Stimulated activated CD4-positive, alpha-beta T cell treated with anti-CD3 and anti-CD28 coated beads, Interleukin-15, amount 100 ng/mL, for 1 hour (primary cell): ENCODE data around the gene BTBD8.
A peak's percentile ranks its signal among the peaks of the same experiment; 100 is the strongest.
"Not testable (repeated sequence)": the region's sequence is repeated elsewhere in the genome, so short reads cannot be mapped to it uniquely, and the experiment has no call there.

Experiments used
- DNase-seq, 2 donors: peaks; one replicate each; pipeline ENCODE4 v3.0.0-alpha.2; 2020; ENCODE audit warnings: low read depth in 1 of 2, low spot score in 1 of 2

BTBD8 gene

DNA sequence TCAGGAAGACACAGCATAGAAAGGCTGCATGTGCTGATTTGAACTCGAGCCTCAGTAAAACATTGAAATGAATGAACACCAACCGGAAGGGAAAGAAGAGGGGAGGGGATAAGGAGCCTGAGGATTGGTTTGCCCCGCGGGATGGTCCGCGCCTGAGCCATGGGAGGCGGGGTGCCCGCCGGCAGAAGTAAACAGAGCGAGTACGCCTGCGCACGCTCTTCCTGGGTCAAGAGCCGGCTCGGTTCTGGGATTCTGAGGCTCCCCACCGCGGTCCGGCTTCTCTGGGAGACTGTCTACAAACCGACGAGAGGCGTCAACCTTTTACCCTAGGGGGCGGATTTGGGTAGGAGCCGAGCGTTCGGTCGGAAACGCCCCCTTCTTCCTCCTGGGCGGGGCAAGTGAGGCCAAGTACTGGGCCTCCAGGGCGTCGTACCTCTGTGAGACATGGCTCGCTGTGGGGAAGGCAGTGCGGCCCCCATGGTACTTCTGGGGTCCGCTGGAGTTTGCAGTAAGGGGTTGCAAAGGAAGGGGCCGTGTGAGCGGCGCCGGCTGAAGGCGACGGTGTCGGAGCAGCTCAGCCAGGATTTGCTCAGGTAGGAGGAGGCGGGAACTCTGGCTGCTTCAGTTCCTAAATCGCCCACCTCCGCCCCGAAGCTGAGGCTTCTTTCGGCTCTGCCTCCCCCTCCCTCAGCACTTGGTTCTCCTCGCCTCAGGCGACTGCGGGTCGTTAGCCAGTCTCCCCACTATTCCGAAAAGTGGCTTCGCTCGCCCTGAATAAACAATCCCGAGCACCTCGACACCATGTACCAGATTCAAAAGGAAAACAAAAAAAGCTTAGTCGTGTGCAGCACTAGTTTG is at the start of gene BTBD8:
TSS of gene BTBD8 (plus strand) at position 218 of the 858 bp plus-strand sequence. CDS start at position 445, 227 bp downstream.
- peak; percentile 67 to 73 for DNase-seq

DNA sequence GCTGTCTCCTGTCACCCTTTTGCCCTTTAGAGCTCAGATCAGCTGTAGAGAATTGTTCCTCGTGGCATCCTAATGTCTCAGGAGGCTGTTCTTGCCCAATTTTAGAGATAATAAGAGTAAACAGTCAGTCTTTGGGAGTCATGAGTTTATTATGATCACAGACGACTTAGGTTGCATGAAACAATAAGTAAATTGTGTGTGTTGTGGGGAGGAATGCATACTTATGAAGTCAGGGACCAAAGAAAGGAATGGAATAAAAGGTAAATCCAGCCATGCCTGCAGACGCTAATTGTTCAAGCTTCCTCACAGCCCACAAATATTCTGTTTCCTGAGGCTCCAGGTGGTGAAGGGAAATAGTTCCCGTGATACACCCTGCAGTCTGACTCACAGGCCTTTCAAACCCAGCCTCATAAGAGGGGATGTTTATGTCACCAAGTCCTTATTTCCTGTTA is 49.5 kb upstream of the BTBD8 start:
- no peak for DNase-seq

DNA sequence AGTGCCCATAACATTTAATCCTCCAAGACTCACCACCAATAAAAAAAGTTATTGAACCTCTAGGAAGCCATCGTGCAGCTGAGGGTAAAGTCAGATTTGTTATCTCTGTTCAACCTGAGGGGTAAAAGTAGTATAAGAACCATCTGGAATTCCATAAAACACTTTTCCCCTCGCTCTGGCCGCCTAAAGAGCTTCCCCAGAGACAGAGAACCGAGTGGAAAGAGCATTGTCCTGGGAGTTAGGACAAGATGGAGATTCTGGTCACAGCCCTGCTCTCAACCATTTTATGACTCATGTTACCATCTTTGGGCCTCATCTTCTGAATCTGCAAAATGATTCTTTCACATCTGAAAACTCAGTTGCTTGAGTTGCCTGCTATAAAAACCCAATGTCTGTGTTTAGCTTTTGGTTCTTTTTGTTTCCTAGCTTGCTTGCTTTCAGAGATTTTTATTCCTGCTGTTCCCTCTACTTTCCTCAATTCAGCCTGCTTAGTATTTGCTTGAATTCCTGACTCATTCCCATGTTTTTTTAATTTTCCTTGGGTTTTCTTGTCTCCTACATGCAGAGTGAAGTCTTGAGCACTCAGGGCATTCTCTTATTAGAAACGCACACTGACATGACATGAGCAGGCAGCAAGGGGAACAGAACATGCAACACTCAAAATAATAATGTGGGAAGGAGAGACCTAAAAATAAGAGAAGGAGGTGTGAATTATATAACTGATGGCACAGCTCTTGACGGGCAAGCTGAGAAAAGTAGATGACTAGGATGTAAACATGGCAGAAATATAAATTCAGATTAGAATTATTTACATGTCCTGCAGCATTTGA is 48.6 kb upstream of the BTBD8 start:
- DNase-seq, result no peak

DNA sequence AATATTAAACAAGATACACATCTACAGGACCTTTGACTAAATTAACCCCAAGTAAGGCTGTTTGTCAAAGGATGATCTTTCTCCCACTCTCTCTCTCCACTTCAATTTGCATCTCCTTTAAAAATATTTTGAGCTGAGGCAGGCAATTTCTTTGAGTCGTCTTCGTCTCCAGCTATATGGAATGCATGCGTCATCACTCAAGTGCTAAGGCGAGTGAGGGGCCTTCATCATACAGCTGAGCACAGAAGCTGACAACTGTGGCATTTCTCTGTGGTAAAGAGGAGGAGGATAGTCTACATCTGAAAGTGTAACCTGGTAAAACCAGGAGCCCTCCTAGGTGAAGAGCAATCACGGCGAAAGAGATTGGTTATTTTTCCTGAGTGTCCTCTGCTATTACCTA is 42.7 kb upstream of the BTBD8 start:
- no peak for DNase-seq

DNA sequence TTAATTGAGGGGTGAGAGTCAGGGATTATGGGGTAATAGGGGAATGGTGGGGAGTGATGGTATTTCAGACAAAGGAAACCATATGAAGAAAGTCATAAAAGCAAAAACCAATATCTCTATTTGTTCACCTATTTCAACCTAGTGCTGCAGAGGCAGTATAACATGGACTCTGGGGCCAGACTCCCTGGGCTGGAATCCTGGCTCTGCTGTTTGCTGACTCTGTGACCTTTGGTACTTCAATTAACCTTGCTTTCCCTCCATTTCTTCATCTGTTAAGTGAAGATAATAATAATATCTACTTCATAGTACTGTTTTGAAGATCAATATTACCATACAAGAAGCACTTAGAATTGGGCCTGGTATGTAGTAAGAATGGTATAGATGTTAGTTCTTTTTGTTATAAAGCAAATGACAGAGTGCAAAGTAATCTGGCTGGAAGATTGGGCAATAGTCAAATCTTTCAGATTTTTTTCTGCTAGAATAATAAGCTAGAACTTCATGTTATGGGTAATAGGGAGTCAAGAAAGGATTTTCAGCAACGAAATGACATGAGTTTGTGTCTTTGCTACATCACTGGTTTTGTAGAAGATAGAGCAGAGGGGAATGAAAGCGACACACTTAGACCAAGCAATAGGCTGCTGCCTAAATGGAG is 41.3 kb upstream of the BTBD8 start:
- DNase-seq, result no peak

DNA sequence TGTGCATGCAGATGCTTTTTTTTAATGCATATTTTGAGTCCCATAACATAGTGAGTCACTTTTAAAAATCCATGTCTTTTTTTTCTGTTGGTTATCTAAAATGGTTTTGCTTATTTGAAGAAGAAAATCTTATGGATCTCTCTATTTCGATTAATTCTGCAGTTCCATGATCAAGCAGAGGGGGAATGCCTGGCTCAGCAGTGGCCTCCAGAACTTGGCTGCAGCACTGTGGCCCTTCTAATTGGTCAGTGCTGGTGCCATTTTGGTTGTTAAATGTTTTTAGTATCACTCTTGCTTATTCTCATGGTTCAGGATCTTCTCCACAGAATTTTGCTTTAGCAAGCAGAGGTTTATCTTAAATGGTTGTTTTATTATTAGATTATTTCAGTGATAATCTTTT is 39.2 kb upstream of the BTBD8 start:
- DNase-seq, result no peak

DNA sequence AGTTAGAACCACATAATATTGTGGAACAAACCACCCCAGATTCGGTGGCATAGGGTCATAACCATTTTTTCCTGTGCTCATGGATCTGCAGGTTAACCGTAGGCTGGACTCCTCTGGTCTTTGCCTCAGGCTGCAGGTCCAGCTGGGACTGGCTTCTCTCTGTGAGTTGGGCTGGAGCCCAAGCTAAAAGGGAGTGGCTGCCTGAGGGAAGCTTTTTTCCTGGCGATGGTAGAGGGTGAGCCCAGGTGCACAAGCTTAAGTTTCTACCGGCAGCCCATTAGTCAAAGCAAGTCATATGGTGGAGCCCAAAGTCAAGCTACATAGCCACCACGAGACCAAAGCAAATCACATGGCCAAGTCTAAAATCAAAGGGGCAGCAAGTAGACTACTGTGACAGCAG is 36.5 kb upstream of the BTBD8 start:
- DNase-seq, result no peak

DNA sequence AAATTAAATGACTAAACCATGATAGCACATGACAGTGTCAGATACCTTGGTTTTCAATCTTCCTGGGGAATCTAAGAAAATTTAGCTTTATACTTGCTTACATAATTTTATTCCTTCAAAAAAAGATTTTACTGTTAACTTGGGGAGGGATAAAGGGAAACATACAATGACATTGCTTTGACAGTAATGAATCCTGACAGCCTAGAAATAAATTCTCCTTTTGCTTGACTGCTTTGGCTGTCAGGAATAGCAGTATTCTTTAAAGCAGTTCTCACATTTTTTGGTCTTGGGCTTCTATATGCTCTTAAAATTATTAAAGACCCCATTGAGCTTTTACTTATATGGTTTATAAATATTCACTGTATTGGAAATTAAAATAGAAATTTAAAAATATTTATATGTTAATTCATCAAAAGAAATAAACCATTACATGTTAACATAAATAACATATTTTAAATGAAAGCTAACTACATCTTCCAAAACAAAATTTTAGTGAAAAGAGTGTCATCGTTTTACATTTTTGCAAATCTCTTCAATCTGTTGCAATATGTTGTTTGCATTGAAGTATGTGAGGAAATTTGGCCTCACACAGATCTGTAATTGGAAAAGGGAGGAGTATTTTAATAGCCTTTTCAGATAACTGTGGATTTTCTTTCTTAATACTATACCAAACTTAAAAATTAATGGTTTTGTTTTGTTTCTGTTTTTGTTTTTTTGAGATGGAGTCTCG is 34.2 kb upstream of the BTBD8 start:
- no peak for DNase-seq

DNA sequence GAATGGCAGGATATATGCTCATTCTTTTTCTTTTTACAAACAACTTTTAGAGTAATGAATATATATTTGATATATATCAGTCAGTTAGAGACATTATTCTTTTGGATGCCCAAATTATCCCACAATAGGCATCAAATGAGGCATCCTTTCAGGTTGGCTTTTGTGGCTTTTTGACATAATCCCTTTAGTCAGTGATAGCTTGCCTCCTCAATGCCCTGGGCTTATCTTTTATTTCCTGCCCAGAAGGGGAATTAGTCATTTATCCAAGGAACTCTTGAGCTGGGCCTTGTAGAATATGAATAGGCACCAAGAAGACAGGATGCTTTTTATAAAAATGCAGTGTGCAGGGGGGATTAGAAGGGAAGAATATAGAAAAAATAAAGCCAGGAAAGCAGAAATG is 28.2 kb upstream of the BTBD8 start:
- no peak for DNase-seq

DNA sequence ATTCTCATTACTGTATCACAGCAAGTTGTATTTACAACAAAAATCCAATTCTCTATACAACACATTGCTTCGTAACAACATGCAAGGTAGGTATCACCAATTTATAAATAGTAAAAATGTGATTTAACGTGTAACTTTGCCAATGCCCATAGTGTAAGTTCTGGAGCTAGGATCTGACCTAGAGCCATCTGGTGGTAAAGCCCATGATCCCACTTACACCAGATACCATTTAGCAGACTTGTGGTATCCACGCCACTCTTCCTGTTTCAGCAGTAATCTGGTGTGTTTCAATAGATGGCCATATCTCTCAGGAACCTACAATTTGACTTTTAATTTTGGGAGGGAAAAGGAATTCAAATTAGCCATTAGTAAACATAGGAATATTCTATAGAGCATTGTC is 15.1 kb upstream of the BTBD8 start:
- DNase-seq, result no peak

DNA sequence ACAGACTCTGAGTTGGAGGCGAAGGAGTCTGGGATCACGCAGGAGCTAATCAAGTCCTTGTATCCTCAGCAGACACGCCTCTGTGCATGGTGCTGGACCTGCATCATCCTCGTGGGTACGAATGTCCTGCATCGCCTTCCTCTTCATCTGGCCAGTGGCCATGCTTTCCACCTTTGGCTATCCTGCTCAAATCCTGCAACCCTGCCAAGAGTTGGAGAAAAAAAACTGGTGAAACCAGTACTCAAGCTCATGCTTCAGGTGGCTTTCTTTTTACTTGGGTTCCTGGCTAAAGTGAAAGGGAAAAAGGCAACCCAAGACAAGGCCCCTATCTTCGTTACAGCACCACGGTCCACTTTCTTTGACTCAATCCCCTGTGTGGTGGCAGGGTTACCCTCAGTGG is 13.8 kb upstream of the BTBD8 start:
- DNase-seq, result no peak

DNA sequence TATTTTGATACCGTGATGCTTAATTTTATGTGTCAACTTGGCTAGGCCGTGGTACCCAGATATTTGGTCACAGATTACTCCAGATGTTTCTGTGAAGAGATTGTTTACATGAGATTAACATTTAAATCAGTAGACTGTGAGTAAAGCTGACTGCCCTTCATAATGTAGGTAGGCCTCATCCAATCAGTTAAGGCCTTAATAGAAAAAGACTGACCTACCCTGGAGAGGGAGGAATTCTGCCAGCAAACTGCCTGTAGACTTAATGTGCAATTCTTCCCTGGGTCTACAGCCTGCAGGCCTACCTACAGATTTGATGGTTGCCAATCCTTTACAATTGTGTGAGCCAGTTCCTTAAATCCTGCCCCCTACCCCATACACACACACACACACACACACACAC is 9.3 kb upstream of the BTBD8 start:
- no peak for DNase-seq

DNA sequence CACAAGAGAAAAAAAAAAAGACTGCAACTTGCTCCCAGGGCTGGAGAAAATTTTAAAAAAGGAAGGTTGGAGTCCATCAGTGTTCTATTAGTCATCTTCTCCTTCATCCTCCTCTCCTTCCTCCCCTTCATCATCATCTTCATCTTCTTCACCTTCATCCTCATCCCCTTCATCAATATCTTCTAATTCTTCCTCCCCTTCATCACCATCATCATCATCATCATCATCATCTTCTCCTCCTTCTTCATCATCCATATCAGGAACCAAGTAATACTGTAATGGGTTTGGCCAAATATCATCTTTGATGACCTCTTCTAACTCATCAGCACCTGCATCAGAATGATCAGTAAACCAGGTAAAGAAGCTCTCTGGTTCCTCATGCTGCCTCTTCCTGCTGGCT is 5.7 kb upstream of the BTBD8 start:
- not testable (repeated sequence) for DNase-seq

DNA sequence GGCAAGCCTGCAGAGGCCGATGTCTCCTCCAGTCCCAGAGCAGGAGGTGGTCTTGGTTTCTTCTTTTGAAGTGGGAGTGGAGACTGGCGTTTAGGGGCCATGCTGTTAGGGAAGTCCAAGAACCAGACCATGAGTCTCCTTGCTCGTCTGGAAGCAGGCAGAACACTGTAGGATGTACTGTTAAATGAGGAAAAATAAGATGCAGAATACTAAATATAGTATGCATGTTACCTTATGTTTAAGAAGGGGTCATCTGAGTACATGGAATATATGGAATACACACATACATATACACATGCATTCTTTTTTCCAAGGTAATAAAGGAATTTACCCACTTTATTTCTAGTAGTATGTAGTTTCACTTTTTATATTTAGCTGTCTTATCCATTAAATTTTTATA is 4.8 kb upstream of the BTBD8 start, which contains the start of gene SETSIP:
TSS of gene SETSIP (minus strand) at position 101 of the 400 bp plus-strand sequence. CDS start at position 101, 0 bp downstream.
- no peak for DNase-seq

DNA sequence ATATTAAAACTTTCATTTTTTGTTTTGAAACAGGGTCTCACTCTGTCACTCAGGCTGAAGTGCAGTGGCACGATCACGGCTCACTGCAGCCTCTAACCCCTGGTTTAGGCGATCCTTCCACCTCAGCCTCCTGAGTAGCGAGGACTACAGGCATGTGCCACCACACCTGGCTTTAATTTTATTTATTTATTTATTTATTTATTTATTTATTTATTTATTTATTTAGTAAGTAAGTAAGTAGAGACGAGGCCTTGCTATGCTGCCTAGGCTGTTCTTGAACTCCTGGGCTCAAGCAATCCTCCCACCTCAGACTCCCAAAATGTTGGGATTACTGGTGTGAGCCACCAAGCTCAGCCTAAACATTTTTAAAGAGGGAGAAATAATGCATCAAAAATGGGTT is 3.8 kb upstream of the BTBD8 start:
- DNase-seq, result no peak

DNA sequence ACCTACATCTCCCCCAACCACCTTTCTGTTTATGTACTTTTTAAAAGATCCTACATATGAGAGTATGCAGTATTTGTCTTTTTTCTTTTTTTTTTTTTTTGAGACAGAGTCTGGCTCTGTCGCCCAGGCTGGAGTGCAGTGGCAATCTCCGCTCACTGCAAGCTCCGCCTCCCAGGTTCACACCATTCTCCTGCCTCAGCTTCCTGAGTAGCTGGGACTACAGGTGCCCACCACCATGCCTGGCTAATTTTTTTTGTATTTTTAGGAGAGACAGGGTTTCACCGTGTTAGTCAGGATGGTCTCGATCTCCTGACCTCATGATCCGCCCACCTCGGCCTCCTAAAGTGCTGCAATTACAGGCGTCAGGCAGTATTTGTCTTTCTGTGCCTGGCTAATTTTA is 2.1 kb upstream of the BTBD8 start:
- DNase-seq, result not testable (repeated sequence)

DNA sequence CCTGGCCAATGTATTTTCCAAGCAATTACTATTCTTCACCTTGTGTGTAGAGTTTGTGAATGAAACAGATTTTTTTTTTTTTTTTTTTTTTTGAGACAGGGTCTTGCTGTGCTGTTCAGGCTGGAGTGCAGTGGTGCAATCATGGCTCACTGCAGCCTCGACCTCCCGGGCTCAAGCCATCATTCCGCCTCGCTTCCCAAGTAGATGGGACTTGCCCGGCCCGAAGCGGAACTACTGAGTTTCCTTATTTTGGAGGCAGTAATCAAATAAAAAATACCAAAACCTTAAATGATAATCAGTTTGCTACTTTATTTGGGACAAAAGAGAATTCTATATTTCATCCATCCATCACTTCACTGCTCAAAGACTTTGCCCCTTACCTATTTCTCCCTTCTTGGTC is 704 bp upstream of the BTBD8 start:
- no peak for DNase-seq

DNA sequence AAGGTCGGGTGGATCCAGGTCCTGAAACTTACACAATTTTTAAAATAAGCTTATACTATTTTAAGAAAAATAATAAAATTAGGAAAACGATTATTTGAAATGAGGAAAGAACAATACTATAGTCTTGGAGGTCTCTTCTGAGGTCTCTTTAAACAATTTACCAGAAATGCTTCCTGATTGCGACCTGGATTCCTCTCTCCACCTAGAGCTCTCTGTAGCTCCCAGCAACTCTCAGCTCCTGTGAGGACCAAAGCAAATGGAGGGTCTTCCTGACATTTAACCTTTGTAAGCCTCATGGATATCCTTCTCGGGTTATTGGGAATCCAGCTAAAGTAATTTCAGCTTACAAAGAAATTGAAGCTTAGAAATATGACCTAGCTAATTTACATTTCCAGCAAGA is 886 bp downstream of the BTBD8 start:
- no peak for DNase-seq

DNA sequence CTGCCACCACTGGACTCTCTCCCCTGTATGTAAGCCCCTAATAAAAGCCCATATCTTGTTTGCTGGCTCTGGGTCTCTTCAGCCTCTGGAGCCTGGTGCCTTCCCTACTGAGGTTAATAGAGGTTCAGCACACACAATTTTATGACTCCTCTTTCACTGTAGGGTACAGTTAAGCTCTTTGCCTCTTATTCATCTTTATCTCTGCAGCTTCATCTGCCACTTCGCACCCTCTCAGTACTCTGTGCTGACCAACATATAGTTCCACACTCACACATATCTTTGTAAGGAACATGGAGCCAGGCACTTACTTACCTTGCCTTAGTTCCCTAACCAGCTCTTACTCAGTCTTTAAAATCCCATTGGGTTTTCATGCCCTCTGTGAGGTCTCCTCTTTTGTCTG is 4.5 kb downstream of the BTBD8 start:
- DNase-seq, result no peak

DNA sequence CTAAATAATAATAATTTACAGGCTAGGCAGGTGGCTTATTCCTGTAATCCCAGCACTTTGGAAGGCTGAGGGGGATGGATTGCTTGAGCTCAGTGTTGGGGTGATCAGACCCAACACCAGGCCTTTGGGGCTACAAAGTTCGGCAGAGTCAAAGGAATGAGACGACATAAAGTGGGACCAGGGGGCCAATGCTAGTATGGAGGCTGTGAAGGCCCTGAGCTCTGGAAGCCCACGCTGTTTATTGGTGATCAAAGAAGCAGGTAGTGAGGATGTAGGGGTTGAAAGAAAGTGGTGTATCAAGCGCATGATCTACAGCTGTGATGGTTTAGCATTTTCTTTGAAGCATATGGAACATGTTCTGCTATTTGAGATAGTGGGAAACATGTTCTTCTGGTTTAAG is 5.6 kb downstream of the BTBD8 start:
- no peak for DNase-seq

DNA sequence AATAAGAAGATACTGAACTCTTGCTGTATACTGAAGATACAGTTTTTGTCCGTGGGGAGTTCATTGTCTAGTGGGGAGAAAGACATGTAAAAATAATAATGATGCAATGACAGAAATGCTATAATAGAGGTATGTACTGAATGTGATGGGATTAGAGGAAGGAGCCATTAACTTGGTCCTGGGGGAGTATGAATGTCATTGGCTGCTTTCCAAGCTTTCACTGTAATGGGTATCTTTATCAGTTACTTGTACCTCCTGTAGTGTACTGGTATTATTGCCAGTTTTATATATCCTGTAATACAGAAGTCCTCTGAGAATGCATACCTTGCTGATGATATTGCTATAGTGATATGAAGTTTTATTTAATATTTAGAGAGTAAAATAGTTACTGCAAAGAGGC is 7.4 kb downstream of the BTBD8 start:
- DNase-seq, result no peak
